Right lobe of liver (tissue), 6 donors: ENCODE measurements around the gene CYB5RL. TPM values are rescaled to one million over a fixed set of nuclear protein-coding genes. Genes with fewer than 3 reads are reported as not detected.

Experiments
- ATAC-seq, 4 donors: fragments of 200-7000 bp; cut with Tn5 transposase; one replicate each; pipeline ENCODE4 v1.9.1; 2020; ENCODE audit warnings: mild to moderate bottlenecking in 4 of 4, moderate library complexity in 4 of 4
- DNase-seq, 3 donors: peaks; one replicate each; pipeline ENCODE4 v3.0.0-alpha.2; 2020
- H3K27ac ChIP-seq, 3 donors: fragments of 200-600 bp; one replicate each; pipeline ENCODE4 v1.8.0; 2022
- H3K27me3 ChIP-seq, 2 donors: fragments of 200-600 bp; one replicate each; pipeline ENCODE4 v1.8.0; 2022
- H3K36me3 ChIP-seq, 4 donors: fragments of 200-600 bp; sonication (generic) in 1 of 4; one replicate each; pipeline versions ENCODE4 v1.5.1 to v1.8.0; 2017 to 2022; ENCODE audit warnings: control low read depth in 1 of 4
- H3K4me1 ChIP-seq, 4 donors: fragments of 200-600 bp; sonication (generic) in 1 of 4; one replicate each; pipeline versions ENCODE4 v1.5.1 to v1.8.0; 2017 to 2022; ENCODE audit warnings: control low read depth in 1 of 4
- H3K4me3 ChIP-seq, 3 donors: fragments of 200-600 bp; one replicate each; pipeline ENCODE4 v1.8.0; 2022
- H3K9me3 ChIP-seq, 4 donors: fragments of 200-600 bp; sonication (generic) in 1 of 4; one replicate each; pipeline versions ENCODE4 v1.5.1 to v1.8.0; 2017 to 2022; ENCODE audit warnings: control low read depth in 1 of 4
- POLR2A ChIP-seq: fragments of 450-650 bp; IDR thresholded peaks from one replicate; pipeline ENCODE4 v1.6.1; 2017; ENCODE audit warnings: antibody characterized with exemption, mild to moderate bottlenecking
- WGBS: methylation state at CpG from one replicate; pipeline ENCODE4 v1.1.6; 2018; ENCODE audit warnings: low coverage, low lambda C conversion rate; ENCODE audit not compliant: insufficient coverage; ENCODE audit errors: missing lambda C conversion rate; 5-methylcytosine and 5-hydroxymethylcytosine counted together
- intact Hi-C, 2 donors: fragments of 100-400 bp; cut with DNase I; formaldehyde crosslinking; loops; one replicate each; pipeline versions ENCODE4 v1.11.2 to v1.14.1; 2022
- total RNA-seq, 6 experiments: library from RNA; depleted of rRNA in 2 of 6; stranded (reverse); fragments of >200 nt in 2 of 6; fragmentation: NEBNext Ultra II Directional in 3 of 6; extraction: Animal tissue kit (Norgen Biotek cat#: 25700) in 3 of 6; gene quantifications; one replicate each; pipeline versions ENCODE4 v1.1.0 to v1.2.4, GENCODE V29; 2016 to 2023
- TF ChIP-seq, protein P1 (sequence below), 4 donors: fragments of 200-600 bp in 3 of 4; fragments of 450-650 bp in 1 of 4; IDR thresholded peaks; one replicate each; pipeline versions ENCODE4 v1.5.1 to v1.8.0; 2016 to 2022; ENCODE audit warnings: antibody characterized with exemption in 4 of 4, mild to moderate bottlenecking in 2 of 4
- donor health status: DM: no; HTN: yes; CAD: no.
- donor health status: DM: no; HTN: no; CAD: no.
- donor health status: DM: no; HTN: no; CAD: no.
- donor health status: DM: no; HTN: yes; CAD: no.
- donor health status: DM: no; HTN: yes; CAD: no.

CYB5RL gene
- total RNA-seq, 6 experiments from 2014 or later = 2.5 to 4.6 (median 3.0) TPM

DNA sequence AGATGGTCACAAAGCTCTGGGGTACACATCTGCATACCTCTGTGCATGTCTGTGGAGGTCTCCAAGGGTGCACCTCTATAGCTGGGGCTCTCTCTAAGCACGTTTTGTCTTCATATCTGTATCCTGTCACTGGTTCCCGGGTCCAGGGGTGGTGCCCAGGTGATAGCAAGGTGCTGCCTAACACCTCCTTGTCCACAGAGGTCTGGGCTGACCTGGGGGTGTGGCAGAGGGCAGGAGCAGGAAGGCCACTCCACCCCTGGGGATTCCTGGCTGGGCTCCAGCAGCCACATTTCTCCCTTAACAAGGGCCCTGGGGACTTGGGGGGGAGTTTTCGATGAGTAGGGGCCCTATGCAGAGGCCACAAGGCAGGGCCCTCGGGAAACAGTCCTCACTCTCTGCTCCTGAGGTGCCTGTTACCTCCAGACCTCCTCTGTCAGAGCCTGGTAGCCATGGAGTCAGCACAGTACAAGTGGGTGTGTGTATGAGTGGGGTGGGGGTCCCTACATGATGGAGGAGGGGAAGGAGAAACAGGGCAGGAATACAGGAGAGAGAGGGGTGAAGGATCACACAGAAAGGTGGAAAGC, 40.0 kb downstream of the CYB5RL start:
- Histone ChIP-seq H3K4me1 (no peaks in the 10 kb centered on the region), H3K36me3 (no peaks in the 10 kb centered on the region), H3K9me3 (no peaks in the 10 kb centered on the region), H3K4me3 (no peak overlapping the region), H3K27ac (no peak overlapping the region), H3K27me3 (no peaks in the 10 kb centered on the region)
- TF ChIP-seq, protein P1, sequence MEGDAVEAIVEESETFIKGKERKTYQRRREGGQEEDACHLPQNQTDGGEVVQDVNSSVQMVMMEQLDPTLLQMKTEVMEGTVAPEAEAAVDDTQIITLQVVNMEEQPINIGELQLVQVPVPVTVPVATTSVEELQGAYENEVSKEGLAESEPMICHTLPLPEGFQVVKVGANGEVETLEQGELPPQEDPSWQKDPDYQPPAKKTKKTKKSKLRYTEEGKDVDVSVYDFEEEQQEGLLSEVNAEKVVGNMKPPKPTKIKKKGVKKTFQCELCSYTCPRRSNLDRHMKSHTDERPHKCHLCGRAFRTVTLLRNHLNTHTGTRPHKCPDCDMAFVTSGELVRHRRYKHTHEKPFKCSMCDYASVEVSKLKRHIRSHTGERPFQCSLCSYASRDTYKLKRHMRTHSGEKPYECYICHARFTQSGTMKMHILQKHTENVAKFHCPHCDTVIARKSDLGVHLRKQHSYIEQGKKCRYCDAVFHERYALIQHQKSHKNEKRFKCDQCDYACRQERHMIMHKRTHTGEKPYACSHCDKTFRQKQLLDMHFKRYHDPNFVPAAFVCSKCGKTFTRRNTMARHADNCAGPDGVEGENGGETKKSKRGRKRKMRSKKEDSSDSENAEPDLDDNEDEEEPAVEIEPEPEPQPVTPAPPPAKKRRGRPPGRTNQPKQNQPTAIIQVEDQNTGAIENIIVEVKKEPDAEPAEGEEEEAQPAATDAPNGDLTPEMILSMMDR (IDR thresholded peaks at IDR 0.05) = no peak
- no peak for TF ChIP-seq POLR2A
- 76% methylated on average over 2 of the region's 4 CpGs for WGBS
- intact Hi-C loops = no loop called here
- ATAC-seq (no peak), DNase-seq (no peak)

DNA sequence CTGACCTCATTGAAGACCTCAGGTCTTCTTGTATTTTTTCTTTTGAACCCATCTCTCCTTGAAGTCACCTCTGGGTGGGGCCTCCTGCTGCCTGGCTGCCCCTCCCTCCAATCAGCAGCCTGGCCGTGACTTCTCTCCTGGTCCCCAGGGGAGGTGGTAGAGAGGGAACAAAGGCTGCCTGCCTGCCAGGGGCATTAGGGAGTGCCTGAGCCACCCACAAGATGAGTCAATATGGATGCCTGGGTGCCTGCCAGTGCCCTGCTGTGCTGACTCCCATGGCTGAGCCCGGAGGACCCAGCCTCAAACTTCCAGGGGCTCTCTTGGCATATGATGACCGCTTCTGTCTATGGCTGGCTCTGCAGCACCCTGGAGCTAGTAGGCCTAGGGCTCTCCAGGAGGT, 41.8 kb downstream of the CYB5RL start:
- DNase-seq = no peak
- Histone ChIP-seq H3K27me3 (no peaks in the 10 kb centered on the region), H3K27ac (no peak overlapping the region), H3K9me3 (no peaks in the 10 kb centered on the region), H3K36me3 (no peaks in the 10 kb centered on the region), H3K4me3 (no peak overlapping the region), H3K4me1 (peaks cover 0 to 11% (median 4%) of the 10 kb centered on the region in 4 donors)
- WGBS = no CpG with 5 or more reads among the region's 3 CpGs
- peak in 1 of 4 donors; percentile 15 for ATAC-seq
- TF ChIP-seq, protein P1 (IDR thresholded peaks at IDR 0.05) = no peak
- TF ChIP-seq POLR2A = no peak
- intact Hi-C loops = no loop called here

DNA sequence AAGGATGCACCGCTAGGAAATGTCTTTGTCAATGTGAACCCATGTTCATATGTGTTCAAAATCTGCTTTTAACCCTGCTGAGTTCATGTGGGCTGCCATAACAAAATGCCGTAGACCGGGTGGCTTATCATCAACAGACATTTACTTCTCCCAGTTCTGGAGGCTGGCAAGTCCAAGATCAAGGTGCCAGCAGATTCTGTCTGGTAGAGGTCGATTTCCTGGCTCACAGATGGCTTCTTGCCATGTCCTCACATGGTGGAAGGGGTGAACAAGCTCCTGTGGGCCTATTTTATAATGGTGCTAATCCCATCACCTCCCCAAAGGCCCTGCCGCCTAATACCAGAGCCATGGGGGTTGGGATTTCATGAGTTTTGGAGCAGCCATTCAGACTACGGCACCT, 42.4 kb downstream of the CYB5RL start:
- Histone ChIP-seq H3K4me1 (peaks cover 0 to 11% (median 4%) of the 10 kb centered on the region in 4 donors), H3K9me3 (no peaks in the 10 kb centered on the region), H3K27me3 (no peaks in the 10 kb centered on the region), H3K27ac (no peak overlapping the region), H3K36me3 (no peaks in the 10 kb centered on the region), H3K4me3 (no peak overlapping the region)
- intact Hi-C loops = no loop called here
- no peak for TF ChIP-seq POLR2A
- TF ChIP-seq, protein P1 (IDR thresholded peaks at IDR 0.05) = no peak
- no peak for DNase-seq
- ATAC-seq = no peak
- WGBS = 79% methylated on average over 4 of the region's 6 CpGs

DNA sequence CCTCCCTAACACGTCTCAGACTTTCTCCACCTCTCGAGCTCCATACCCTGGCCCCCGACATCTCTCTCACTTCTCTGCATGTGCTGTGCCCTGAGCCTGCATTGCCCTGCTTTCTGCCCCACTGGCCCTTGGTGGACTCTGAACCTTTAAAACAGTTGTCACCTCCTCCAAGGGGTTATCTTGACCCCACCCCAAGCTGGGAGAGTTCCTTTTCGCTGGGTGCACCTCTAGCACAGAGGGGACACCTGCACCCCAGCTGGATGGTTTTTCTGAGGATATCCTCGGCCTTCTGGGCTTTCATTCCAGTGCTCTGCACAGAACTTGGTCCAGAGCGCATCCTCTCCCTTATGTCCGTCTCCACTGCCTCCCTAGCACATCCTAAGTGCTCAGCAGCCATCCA, 42.8 kb downstream of the CYB5RL start:
- Histone ChIP-seq H3K27me3 (no peaks in the 10 kb centered on the region), H3K36me3 (no peaks in the 10 kb centered on the region), H3K9me3 (no peaks in the 10 kb centered on the region), H3K4me3 (no peak overlapping the region), H3K27ac (no peak overlapping the region), H3K4me1 (peaks cover 0 to 11% (median 4%) of the 10 kb centered on the region in 4 donors)
- intact Hi-C loops = no loop called here
- TF ChIP-seq POLR2A = no peak
- TF ChIP-seq, protein P1 (IDR thresholded peaks at IDR 0.05) = no peak
- 88% methylated on average over 6 of the region's 7 CpGs for WGBS
- DNase-seq (no peak), ATAC-seq (no peak)
